Activated CD8-positive, alpha-beta T cell treated with anti-CD3 and anti-CD28 coated beads, Interleukin-2, amount 10 ng/mL, durations not matched to agents 7 days and 5 days (primary cell): ENCODE measurements around the gene TDG. TPM values are rescaled to one million over a fixed set of nuclear protein-coding genes. Genes with fewer than 3 reads are reported as not detected.

Experiments
- ATAC-seq: fragments of 150-1000 bp; cut with Tn5 transposase; one replicate; pipeline ENCODE4 v1.10.0; 2021; ENCODE audit warnings: moderate library complexity
- CTCF ChIA-PET: fragments of 350-600 bp; sonication (Branson Sonifier 250); formaldehyde crosslinking; loops from one replicate; lab custom pipeline; 2021; ENCODE audit warnings: antibody characterized with exemption; lab: Charles Lee
- POLR2A ChIA-PET: fragments of 350-600 bp; sonication (Branson Sonifier 250); formaldehyde crosslinking; loops from one replicate; lab custom pipeline; 2021; ENCODE audit warnings: antibody characterized with exemption; lab: Charles Lee
- DNase-seq: peaks from one replicate; pipeline ENCODE4 v3.0.0-alpha.2; 2020
- H3K27ac Mint-ChIP-seq: one replicate; pipeline ENCODE4 v1.8.0; 2021; ENCODE audit warnings: mild to moderate bottlenecking, mixed read lengths
- H3K27me3 Mint-ChIP-seq: one replicate; pipeline ENCODE4 v1.8.0; 2021; ENCODE audit warnings: low read depth, mixed read lengths
- H3K36me3 Mint-ChIP-seq: one replicate; pipeline ENCODE4 v1.8.0; 2021; ENCODE audit warnings: low read depth, mixed read lengths
- H3K4me1 Mint-ChIP-seq: one replicate; pipeline ENCODE4 v1.8.0; 2021; ENCODE audit warnings: low read depth, mixed read lengths
- H3K4me3 Mint-ChIP-seq: one replicate; pipeline ENCODE4 v1.8.0; 2021; ENCODE audit warnings: mild to moderate bottlenecking, mixed read lengths
- H3K9me3 Mint-ChIP-seq: one replicate; pipeline ENCODE4 v1.8.0; 2022; ENCODE audit warnings: mixed read lengths; ENCODE audit not compliant: insufficient read depth
- total RNA-seq, 2 experiments: library from RNA; stranded (reverse); gene quantifications; one replicate each; pipeline ENCODE4 v1.2.3, GENCODE V29; 2021

Gene TDG
- 10 to 100 TPM; 33.5 to 37.7 TPM for total RNA-seq

DNA sequence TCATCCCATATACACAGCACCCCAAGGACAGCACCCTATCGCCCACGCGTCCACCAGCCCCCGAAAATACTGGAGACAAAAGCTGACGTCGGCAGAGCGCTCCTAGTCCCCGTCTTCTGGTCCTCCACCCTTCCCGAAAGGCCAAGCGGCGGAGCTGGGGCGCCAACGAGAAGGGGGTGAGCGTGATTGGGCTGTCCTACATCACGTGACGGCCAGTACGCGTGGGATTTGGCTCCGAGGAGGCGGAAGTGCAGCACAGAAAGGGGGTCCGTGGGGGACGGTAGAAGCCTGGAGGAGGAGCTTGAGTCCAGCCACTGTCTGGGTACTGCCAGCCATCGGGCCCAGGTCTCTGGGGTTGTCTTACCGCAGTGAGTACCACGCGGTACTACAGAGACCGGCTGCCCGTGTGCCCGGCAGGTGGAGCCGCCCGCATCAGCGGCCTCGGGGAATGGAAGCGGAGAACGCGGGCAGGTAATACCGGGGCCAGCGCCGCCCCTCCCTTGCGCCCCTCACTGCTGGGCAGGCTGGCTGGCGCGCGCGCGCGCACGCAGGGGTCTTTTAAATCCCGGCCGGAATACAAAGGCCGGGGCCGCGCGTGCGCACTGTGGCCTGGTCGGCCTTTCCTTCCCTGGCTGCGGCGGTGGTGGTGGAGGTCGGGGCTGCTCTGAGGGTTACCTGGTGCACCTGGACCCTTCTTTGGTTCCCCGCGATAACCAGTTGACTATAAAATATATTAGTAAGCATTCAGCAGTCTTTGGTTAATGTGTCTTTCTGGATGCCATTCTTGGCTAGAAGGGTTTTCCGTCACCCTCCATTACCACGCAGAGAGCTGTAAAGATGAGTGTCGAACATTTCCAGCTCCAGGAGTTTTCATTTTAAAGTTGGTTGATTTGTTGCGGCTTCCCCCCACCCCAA lies at the start of gene TDG:
Gene TDG (plus strand): TSS at position 283 of the 915 bp plus-strand sequence. CDS start 166 bp downstream, at position 449.
- Mint-ChIP-seq H3K4me1 (peaks cover 49% of the 10 kb centered on the region), H3K27ac (peak within 1 kb of the TSS; percentile 96), H3K9me3 (no peaks in the 10 kb centered on the region), H3K27me3 (no peaks in the 10 kb centered on the region), H3K4me3 (peak within 1 kb of the TSS; percentile 95), H3K36me3 (peaks cover 27% of the 10 kb centered on the region)
- ChIA-PET CTCF (interaction anchor here (0.7 to 4.2 kb wide), 16 partner anchors 9 to 321 kb away, joined by 3 to 22 read pairs (median 6); partner anchors contain the start of gene HSP90B1), POLR2A (interaction anchor here (0.6 to 4.3 kb wide), 16 partner anchors 8 to 637 kb away, joined by 3 to 80 read pairs (median 4); partner anchors contain the start of genes HCFC2, HSP90B1 and NFYB)
- peak; percentile 98 for DNase-seq
- ATAC-seq: peak; percentile 96

DNA sequence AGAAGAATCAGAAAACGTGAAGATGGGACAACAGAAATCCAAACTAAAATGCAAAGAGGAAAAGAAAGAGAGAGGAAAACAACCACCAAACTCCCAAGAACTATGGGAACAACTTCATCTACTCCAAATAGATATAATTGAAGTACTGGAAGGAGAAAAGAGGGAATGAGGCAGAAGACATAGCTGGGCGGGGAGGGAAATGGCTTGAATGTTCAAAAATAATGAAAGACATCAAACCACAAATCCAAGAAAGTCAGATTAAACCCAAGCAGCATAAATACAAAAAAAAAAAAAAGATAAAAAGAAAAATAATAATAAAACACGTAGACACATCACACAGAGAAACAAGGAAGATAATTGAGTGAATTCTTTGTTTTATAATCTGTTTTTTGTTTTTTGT lies 47.8 kb upstream of the TDG start:
- Mint-ChIP-seq H3K4me1 (no peaks in the 10 kb centered on the region), H3K4me3 (no peak overlapping the region), H3K27me3 (no peaks in the 10 kb centered on the region), H3K27ac (no peak overlapping the region), H3K9me3 (no peaks in the 10 kb centered on the region), H3K36me3 (no peaks in the 10 kb centered on the region)
- ATAC-seq (no peak), DNase-seq (no peak)
- POLR2A ChIA-PET: interaction anchor here (1.2 kb wide), 1 partner anchor 12 kb away, joined by 4 read pairs; the partner anchor contains the start of gene HSP90B1
- CTCF ChIA-PET: interaction anchor here (1.7 kb wide), 1 partner anchor 34 kb away, joined by 6 read pairs; no protein-coding TSS in a partner anchor

DNA sequence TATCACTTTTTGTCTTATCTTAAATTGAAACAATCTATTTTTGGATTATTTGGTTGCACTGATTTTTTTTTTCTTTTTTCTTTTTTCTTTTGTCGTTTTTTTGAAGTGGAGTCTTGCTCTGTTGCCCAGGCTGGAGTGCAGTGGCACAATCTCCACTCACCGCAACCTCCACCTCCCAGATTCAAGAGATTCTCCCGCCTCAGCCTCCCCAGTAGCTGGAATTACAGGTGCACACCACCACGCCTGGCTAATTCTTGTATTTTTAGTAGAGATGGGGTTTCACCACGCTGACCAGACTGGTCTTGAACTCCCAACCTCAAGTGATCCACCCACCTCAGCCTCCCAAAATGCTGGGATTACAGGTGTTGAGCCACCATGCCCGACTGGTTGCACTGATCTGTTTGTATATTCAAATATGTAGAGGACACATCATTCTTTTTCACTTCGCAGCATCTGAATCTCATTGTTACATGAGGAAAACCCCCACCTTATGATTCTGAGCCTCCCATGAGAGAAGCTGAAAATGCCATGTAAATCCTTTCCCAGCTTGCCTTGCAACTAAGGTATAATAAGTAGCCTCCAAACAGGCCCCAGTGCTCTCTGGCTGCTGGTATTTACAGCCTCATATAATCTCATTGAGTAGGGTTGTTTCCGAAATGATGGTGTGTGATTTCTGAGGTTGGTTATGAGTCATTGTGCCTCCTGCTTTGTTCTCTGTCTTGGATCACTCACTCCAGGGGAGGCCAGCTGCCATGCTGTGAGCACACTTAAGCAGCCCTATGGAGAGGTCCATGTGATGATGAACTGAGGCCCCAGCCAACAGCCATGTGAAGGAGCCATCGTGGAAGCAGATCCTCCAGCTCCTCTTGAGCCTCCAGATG lies 40.7 kb upstream of the TDG start:
- Mint-ChIP-seq H3K4me1 (peaks cover 29% of the 10 kb centered on the region), H3K27ac (peak overlapping the region; percentile 23), H3K4me3 (no peak overlapping the region), H3K9me3 (no peaks in the 10 kb centered on the region), H3K27me3 (no peaks in the 10 kb centered on the region), H3K36me3 (peaks cover 4% of the 10 kb centered on the region)
- ChIA-PET CTCF (interaction anchor here (1.0 to 2.7 kb wide), 7 partner anchors 8 to 183 kb away, joined by 3 to 10 read pairs (median 5); no protein-coding TSS in a partner anchor), POLR2A (interaction anchor here (0.7 to 1.9 kb wide), 6 partner anchors 12 to 213 kb away, joined by 3 to 7 read pairs (median 4); partner anchors contain the start of genes NFYB and TDG)
- ATAC-seq (no peak), DNase-seq (peak; percentile 48)

DNA sequence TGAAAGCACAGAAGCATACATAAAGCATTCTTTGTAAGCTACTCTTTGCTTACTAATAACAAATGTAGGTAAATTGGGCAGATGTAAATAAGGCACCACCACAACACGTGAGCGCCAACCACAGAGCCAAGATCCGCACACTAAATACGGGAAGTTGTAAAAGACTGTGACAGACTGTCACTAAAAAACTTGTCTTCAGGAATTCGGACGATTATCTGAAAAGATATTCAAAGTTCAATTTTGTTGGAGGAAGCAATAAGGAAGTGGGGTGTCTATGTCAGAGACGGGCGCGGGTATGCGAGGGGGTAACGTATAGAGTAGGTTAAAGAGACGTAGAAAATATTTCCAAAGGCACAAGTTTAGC lies 37.0 kb upstream of the TDG start:
- no peaks in the 10 kb centered on the region for H3K9me3 Mint-ChIP-seq
- H3K27ac Mint-ChIP-seq: peak overlapping the region; percentile 99
- POLR2A ChIA-PET: interaction anchor here (0.8 to 4.5 kb wide), 6 partner anchors 21 to 530 kb away, joined by 3 to 60 read pairs (median 4); partner anchors contain the start of gene TDG
- peaks cover 2% of the 10 kb centered on the region for H3K27me3 Mint-ChIP-seq
- peak; percentile 70 for DNase-seq
- H3K4me3 Mint-ChIP-seq: peak overlapping the region; percentile 82
- peak; percentile 1 for ATAC-seq
- peaks cover 47% of the 10 kb centered on the region for H3K4me1 Mint-ChIP-seq
- peaks cover 38% of the 10 kb centered on the region for H3K36me3 Mint-ChIP-seq
- CTCF ChIA-PET: interaction anchor here (0.6 to 3.3 kb wide), 6 partner anchors 26 to 180 kb away, joined by 3 to 26 read pairs (median 8); partner anchors contain the start of gene TDG

DNA sequence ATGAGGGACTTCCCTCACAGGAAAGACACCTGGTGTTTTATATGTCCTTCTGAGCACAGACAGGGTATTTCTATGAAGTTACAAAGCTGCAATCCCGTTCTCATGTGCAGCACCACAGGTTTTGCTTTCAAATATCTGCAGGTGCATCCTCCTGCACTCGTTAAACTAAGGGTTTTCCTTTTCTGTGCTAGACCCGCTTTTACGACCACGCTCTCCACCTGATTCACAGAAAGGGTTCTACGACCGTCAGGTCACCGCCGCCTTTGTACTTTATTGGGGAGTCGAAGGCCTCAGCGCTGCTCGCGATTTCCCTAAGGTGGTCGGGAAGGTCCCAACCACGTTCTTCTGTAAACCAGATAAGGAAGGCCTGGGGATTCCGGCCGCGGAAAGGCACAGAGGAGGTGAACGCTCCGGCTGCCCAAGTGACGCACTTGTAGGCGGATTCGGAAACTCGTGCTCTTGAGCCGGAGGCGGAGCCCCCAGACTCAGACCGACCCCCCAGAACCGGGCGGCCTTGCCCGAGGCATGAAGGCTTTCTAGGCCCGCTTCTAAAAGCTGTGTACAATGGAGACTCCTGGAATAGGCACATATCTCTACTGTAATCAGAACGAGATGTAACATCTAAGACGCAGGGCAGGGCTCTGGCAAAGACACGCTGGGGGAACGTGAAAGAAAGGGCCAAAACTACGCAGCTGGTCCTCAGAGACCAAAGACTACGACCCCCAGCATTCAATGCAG lies 36.5 kb upstream of the TDG start:
- POLR2A ChIA-PET: interaction anchor here (0.5 to 4.5 kb wide), 25 partner anchors 11 to 1134 kb away, joined by 3 to 60 read pairs (median 4); partner anchors contain the start of genes HCFC2, NFYB, NT5DC3 and TDG
- CTCF ChIA-PET: interaction anchor here (0.8 to 3.3 kb wide), 10 partner anchors 10 to 180 kb away, joined by 3 to 26 read pairs (median 4); partner anchors contain the start of gene TDG
- H3K9me3 Mint-ChIP-seq: no peaks in the 10 kb centered on the region
- H3K4me1 Mint-ChIP-seq: peaks cover 50% of the 10 kb centered on the region
- peaks cover 2% of the 10 kb centered on the region for H3K27me3 Mint-ChIP-seq
- H3K36me3 Mint-ChIP-seq: peaks cover 43% of the 10 kb centered on the region
- DNase-seq: peak; percentile 91
- peak; percentile 50 for ATAC-seq
- peak overlapping the region; percentile 82 for H3K4me3 Mint-ChIP-seq
- peak overlapping the region; percentile 99 for H3K27ac Mint-ChIP-seq

DNA sequence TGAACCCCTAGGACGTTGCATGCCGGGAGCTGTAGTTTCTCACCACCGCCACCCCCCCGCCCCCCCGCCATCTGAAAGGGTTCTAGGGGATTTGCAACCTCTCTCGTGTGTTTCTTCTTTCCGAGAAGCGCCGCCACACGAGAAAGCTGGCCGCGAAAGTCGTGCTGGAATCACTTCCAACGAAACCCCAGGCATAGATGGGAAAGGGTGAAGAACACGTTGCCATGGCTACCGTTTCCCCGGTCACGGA lies 36.0 kb upstream of the TDG start:
- ChIA-PET CTCF (interaction anchor here (0.8 to 2.3 kb wide), 6 partner anchors 10 to 36 kb away, joined by 3 to 13 read pairs (median 3); partner anchors contain the start of gene TDG), POLR2A (interaction anchor here (0.5 to 4.5 kb wide), 23 partner anchors 11 to 1133 kb away, joined by 3 to 60 read pairs (median 5); partner anchors contain the start of genes HCFC2, NFYB, NT5DC3 and TDG)
- Mint-ChIP-seq H3K27ac (peak overlapping the region; percentile 99), H3K4me1 (peaks cover 52% of the 10 kb centered on the region), H3K4me3 (peak overlapping the region; percentile 82), H3K27me3 (peaks cover 2% of the 10 kb centered on the region), H3K9me3 (no peaks in the 10 kb centered on the region), H3K36me3 (peaks cover 47% of the 10 kb centered on the region)
- ATAC-seq (no peak), DNase-seq (no peak)

DNA sequence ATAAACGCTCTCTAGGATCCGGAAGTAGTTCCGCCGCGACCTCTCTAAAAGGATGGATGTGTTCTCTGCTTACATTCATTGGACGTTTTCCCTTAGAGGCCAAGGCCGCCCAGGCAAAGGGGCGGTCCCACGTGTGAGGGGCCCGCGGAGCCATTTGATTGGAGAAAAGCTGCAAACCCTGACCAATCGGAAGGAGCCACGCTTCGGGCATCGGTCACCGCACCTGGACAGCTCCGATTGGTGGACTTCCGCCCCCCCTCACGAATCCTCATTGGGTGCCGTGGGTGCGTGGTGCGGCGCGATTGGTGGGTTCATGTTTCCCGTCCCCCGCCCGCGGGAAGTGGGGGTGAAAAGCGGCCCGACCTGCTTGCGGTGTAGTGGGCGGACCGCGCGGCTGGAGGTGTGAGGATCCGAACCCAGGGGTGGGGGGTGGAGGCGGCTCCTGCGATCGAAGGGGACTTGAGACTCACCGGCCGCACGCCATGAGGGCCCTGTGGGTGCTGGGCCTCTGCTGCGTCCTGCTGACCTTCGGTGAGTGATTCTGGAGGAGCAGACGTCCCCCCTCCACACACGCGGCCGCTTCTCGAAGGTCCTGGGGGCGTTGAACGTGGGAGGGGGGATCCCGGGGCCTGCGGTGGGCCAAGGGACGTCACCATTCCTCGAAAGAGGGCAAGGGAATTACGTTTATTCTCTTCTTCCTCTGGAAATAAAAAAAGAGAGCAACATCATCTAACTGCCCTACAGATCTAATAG lies 35.5 kb upstream of the TDG start, which contains the start of gene HSP90B1:
Gene HSP90B1 (plus strand): TSS at position 377 of the 753 bp plus-strand sequence. CDS start 106 bp downstream, at position 483.
- peaks cover 2% of the 10 kb centered on the region for H3K27me3 Mint-ChIP-seq
- DNase-seq (peak; percentile 100), ATAC-seq (peak; percentile 82)
- H3K36me3 Mint-ChIP-seq: peaks cover 52% of the 10 kb centered on the region
- H3K4me1 Mint-ChIP-seq: peaks cover 52% of the 10 kb centered on the region
- POLR2A ChIA-PET: interaction anchor here (0.5 to 4.5 kb wide), 24 partner anchors 10 to 1179 kb away, joined by 3 to 60 read pairs (median 4); partner anchors contain the start of genes HCFC2, NFYB, NT5DC3 and TDG
- H3K4me3 Mint-ChIP-seq: peak within 1 kb of the TSS; percentile 82
- CTCF ChIA-PET: interaction anchor here (0.8 to 2.3 kb wide), 6 partner anchors 9 to 36 kb away, joined by 3 to 13 read pairs (median 3); partner anchors contain the start of gene TDG
- H3K27ac Mint-ChIP-seq: peak within 1 kb of the TSS; percentile 99
- no peaks in the 10 kb centered on the region for H3K9me3 Mint-ChIP-seq

DNA sequence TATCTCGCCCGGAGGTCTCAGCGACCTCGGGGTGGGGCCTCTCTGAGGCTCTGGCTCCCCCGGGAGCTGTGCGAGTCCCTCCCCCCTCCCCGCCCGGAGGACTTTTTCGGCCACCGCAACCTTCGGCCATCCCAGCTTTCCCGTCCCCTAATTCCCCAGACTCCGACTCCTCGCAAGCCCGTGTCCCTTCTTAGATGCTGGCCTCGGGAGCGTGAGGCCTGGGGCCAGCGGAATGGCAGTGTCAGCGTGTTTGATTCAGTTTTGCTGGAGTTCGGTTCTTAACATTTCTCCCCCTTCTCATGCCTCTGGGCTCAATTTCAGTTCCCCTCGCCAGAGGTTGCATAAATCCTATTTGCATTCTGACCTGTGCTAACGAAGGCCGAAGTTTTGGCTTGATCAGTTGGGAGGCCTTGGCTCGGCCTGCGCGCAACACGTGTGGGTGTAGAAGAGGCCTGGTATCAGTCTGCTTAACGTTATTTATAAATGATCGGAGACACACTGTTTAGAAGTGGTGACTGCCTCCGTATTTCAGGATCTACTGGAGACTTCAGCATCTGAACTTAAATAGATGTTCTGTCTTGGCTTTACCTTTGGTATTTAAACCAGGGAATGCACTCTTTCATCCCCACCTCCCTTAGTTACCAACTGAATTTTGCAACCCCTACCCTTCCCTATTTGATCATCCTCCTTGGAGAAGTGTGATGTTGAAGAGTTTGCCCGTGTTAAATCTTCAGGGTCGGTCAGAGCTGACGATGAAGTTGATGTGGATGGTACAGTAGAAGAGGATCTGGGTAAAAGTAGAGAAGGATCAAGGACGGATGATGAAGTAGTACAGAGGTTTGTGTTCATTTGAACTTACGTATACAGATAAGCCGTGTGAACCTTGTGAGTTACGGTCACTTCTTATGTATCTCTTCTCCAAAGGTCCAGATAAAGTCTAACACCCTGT lies 34.6 kb upstream of the TDG start:
- Mint-ChIP-seq H3K36me3 (peaks cover 61% of the 10 kb centered on the region), H3K27ac (peak overlapping the region; percentile 99), H3K4me3 (peak overlapping the region; percentile 82), H3K9me3 (no peaks in the 10 kb centered on the region), H3K4me1 (peaks cover 55% of the 10 kb centered on the region), H3K27me3 (peaks cover 2% of the 10 kb centered on the region)
- DNase-seq: no peak
- ATAC-seq: no peak
- ChIA-PET POLR2A (interaction anchor here (0.6 to 4.5 kb wide), 5 partner anchors 9 to 1178 kb away, joined by 3 to 60 read pairs (median 10); partner anchors contain the start of gene TDG), CTCF (interaction anchor here (1.2 to 1.9 kb wide), 2 partner anchors 26 to 31 kb away, joined by 3 to 7 read pairs; a partner anchor contains a TSS)

DNA sequence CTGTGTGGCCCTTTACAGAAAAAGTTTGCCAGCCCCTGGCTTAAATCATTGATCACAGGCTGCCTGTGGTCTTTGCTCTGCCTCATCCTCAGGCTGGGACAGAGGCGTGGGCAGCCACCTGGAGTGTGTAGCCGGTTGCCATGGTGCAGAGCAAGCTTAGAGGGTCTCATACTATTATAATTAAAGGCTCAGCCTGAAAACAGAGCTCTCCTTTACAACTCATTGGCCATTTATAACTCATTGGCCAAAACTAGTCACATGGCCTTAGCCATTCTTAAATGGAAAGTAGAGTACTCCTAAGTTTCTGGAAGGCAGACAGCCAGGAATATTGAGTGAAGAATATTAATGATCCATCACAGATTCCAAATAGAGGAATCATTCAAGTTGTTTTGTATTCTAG lies 32.4 kb upstream of the TDG start:
- ATAC-seq: no peak
- Mint-ChIP-seq H3K36me3 (peaks cover 74% of the 10 kb centered on the region), H3K27me3 (peaks cover 2% of the 10 kb centered on the region), H3K4me3 (no peak overlapping the region), H3K9me3 (no peaks in the 10 kb centered on the region), H3K4me1 (peaks cover 52% of the 10 kb centered on the region), H3K27ac (no peak overlapping the region)
- POLR2A ChIA-PET: no interaction called here
- CTCF ChIA-PET: interaction anchor here (1.4 kb wide), 1 partner anchor 49 kb away, joined by 4 read pairs; no protein-coding TSS in a partner anchor
- DNase-seq: no peak
